Stimulated activated CD8-positive, alpha-beta memory T cell treated with anti-CD3 and anti-CD28 coated beads, Interleukin-7, amount 100 ng/mL, for 24 hours (primary cell): ENCODE data around the gene MCTP1.

ENCODE experiments used
- DNase-seq: peaks from one replicate; pipeline ENCODE4 v3.0.0-alpha.2; 2020; ENCODE audit warnings: low read depth

Gene MCTP1

DNA sequence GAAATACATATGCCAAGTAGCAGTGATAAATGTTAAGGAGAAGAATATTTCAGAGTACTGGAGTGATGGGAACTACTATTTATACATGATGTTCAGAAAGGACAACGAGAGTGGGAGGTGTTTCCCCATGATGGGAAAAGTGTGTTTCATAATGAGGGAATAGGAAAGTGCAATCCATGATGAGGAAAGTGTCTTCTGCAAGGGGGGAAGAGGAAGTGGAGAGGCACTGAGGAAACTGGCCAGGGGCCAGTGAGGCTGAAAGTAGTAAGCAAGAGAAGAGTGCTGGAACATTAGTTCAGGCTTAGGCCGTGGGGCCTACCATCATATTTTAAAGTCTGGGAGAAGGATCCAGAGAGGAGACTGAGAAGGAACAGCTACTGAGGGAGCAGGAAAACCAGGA lies 339.2 kb downstream of the MCTP1 start:
- DNase-seq: no peak

DNA sequence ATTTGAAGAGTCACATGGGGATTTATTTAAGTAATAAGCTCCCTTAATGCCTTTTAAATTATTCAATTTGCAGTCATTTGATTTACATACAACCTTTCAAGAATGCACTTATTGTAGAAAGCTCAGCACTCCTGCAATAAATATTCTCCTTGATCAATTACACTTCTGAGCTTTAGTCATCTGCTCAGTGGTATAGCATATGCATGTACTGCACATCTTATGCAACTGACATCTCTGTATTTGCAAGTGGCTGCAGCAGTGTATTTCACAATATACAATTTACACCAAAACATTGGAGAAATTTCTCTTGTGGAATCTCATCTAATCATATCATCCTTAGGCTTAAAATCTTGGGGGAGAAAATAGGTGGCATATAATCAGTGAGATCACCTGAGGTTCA lies 340.7 kb downstream of the MCTP1 start:
- no peak for DNase-seq

DNA sequence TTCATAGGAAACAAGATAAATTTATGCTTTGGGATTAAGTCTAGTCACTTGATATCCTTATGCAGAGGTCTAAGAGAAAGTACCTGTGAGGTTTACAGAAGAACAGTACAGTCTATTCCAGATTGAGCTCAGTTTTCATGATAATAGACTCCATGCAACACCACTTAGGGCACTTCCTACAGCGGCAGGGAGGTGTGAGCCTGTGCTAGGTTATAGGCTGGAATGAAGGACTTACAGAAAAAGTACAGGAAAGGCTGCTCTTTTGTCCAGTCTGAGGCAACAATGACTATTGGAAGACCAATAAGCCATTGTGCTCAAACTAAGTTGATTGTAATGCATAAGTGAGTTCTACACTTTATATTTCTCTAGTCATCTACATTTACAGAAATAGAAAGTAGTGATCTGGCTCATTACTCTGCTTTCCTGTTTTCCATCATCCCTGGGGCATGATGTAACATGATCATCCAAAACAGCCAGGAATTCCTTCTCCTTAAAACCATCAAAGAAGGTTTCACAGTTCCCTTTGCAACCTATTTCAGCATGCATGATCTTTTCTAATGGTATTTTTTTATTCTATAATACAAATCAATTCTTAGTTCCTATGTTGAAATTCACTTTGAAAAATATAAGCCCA lies 343.7 kb downstream of the MCTP1 start:
- no peak for DNase-seq

DNA sequence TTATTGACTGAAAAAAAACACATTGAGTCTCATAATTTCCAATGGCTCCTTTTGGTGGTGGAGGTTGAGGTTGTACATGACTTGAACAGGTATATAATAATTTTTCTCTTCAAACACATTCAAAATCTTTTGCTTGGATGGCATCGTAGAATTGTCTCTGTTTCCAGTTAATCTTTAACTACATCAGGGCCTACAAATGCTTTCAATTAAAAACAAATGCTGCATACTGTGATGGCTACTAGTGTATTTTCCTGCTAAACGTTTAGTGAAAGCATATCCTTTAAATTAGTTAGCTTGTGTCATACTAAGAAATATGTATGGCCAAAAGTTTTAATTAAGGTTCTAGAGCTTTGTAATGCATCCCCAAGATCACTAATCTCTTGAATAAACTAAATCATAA lies 352.6 kb downstream of the MCTP1 start:
- no peak for DNase-seq

DNA sequence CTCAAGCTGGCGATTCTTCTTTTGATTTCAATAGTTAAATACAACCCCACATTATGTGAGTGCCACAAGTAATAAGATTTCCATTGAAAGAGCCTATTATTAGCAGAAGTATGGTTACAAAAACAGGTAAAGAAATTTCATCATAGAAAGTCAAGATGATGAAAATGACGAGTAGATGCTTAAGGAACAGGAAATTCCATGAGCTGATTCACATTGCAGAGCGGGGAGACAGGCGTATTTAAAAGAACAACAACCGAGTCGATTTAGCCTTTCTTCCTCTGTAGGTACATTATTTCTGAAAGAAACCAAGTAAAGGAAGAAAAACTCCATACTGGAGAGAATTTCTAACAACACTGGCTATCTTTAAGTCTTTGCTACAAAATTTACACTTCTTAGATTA lies 356.0 kb downstream of the MCTP1 start:
- no peak for DNase-seq

DNA sequence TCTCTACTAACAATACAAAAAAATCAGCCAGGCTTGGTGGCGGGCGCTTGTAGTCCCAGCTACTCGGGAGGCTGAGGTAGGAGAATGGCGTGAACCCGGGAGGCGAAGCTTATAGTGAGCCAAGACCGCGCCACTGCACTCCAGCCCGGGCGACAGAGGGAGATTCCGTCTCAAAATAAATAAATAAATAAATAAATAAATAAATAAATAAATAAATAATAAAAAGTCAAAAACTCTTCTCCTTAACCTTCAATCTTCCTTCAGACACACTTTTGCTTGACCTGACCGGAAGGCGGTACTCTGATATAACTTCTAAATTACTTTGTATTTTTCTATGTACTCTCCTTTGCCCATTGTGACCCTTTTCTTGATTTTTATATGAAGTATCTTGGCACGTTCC lies 364.3 kb downstream of the MCTP1 start:
- DNase-seq: no peak

DNA sequence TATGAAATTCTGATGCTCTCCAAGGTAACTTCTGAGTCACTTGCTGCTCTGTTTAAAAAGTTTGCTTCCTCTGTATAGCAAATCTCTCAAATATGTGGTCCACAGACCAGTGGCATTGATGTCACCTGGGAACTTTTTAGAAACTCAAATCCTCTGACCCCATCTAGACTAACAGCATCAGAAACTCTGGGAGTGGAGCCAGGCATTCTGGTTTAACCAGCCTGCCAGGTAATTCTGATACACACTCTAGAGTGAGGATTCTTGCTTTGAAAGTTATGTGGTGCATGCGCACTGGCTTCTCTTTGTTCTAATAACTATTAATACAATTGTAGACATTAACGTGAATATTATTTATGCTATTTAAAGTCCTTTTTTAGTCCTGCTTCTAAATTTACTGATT lies 368.3 kb downstream of the MCTP1 start:
- no peak for DNase-seq

DNA sequence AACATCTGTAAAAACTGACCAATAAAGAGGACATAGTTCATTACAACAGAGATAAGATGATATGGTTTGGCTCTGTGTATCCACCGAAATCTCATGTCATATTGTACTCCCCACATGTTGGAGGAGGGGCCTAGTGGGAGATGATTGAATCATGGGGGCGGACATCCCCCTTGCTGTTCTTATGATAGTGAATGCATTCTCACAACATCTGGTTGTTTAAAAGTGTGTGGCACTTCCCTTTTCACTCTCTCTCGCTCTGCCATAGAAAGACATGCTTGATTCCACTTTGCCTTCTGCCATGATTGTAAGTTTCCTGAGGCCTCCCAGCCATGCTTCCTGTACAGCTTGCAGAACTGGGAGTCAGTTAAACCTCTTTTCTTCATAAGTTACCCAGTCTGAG lies 373.6 kb downstream of the MCTP1 start:
- no peak for DNase-seq

DNA sequence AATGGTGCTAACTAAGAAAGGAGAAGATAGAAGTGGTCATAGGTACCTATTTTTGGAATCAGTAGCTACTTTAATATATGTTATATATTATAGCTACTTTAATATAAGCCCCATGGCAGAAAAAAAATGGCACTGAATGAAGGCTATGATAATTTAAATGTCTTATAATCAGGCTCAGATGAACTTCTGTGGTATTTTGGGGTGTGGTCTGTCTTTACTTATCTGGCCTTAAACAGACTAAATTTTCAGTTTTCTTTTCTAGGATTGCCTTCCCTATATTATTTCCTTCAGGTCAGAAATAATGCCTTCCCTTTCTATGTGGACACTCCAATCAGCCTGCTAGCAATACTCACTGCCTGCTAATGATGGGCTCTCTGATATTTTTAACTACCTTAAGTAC lies 374.2 kb downstream of the MCTP1 start:
- no peak for DNase-seq

DNA sequence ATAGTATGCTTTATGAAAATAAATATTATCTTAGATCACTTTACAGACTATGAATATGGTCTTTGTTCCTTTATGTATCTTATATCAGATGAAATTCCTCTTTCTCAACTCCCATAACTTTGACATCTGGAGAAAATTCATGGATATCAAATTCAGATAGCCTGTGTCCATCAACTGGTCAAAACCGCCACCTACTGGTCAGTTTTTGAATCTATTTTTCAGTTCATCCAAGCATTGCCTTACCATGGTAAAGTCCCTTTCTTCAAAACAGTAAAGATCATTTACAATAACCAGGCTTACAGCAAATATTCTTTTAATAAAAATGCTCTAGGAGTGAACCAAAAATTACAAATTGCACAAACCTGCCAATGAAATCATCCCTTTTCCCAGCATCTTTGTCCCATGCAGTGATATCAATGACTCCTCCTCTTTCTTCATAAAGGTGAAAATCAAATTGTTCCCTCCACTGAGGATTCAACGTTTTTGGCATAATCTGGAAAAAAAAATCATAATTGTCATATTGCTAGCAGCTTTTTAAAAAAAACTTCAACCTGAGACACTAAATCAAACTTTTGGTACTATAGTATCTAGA lies 375.9 kb downstream of the MCTP1 start:
- no peak for DNase-seq

DNA sequence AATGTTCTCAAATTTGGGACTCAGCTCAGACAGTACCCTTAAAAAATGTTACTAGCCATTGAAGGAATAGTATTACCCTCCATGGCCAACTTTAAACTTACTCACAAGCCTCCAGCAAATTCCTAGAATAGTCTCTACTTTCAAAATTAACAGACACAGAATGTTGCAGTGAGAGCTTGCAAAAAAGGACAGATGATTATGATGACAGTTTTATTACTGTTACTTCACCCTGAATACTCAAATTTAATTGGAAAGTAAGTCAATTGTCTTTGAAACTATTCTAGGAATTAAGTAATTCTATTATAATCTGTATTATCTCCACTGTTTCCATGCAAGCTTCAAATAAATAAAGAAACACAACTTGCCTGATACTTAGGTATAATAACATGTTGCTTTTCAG lies 378.1 kb downstream of the MCTP1 start:
- no peak for DNase-seq

DNA sequence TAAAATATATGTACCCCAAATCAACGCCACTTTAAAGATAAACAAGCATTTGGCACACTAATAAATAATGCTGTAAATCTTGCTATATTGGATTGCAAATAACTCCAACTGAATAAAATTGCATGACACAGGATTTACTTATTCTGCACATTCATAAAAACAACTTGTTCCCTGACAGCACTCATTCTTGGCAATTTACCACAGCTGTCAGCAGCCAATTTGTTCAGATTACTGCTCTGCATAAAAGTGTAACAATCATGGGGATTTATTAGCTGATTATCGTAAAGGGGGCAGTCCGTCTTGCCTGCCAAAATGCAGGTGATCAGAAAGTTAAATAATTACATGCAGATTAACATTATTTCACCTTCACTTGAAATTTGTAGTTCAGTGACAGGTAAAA lies 381.2 kb downstream of the MCTP1 start:
- no peak for DNase-seq

DNA sequence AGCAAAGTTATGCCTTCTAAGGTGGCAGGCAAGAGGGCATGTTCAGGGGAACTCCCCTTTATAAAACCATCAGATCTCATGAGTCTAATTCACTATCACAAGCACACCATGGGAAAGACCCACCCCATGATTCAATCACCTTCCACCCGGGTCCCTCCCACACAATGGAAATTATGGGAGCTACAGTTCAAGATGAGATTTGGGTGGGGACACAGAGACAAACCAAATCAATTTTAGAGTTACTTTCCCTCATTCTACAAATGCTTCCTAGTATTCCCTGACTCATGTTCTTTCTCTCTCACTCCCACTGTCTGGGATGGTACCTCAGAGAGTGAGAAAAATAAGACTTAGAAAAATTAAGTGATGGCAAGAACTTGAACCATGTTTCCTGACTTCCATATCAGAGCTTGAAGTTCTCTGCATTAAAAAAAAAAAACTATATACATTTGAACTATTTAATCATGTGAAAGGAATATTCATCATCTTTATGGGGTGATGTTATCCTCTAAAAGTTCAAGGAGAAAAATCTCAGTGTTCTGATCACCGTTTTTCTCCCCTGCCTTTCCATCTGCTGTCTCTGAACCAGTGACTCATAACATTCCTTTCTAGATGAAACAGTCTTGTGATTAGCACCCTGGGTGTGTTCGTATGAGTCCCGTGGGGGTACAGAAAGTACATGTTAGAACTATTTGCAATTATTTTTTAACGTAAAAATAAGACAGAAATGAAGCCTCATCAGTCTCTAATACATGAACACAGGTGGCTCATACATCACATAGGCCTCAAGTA lies 383.5 kb downstream of the MCTP1 start:
- DNase-seq: no peak

DNA sequence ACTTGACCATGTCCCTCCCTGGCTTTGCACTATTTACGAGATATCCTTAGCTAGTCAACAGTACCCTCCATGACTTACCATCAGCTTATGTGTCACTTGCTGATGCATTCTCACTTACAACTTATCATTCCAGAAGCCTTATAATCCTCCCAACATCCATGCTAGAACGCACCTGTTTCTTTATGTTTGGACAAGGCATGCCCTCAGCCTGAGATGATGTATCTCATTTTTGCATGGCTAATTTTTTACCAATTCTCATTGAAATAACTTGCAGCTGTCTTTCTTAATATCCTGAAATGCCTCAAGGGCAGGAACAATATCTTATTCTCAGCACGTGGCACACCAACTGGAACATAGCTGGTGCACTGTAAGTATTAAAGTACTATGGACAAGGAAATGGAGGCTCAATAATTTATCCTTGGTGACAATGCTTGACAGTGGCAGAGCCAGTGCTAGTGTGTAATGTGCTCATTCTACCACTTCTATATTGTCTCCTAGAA lies 384.8 kb downstream of the MCTP1 start:
- DNase-seq: no peak

DNA sequence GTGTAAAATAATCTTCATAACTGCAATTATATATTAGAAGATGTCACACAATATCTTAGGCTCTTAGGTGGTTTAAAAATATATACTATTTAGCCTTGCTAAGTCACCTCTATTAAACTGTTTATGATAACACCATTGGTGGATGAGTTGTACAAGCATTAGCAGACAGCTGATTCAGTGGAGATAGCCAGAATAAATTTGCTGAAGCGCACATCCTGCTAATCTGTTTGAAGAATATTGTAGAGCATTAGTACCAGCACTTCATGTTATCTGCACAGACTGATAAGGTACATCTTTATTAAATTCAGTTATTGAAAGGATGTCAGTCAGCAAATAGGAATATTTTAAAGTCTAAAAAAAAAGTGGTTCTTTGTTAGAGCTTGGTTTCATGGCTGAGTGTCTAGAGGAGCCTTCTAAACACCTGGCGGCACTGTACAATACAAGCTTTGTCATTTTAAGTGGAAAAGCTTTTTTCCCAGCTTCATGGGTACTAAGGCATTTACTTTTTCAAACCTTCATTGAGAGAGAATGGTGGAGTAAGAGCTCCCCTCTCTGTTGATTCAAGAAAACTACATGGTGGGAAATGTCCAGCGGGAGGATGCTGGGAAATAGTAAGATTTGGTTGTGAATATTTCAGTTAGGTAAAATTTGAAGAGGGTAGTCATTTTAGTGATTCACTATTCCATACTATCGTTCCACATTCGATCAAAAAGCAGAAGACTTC lies 391.3 kb downstream of the MCTP1 start:
- no peak for DNase-seq

DNA sequence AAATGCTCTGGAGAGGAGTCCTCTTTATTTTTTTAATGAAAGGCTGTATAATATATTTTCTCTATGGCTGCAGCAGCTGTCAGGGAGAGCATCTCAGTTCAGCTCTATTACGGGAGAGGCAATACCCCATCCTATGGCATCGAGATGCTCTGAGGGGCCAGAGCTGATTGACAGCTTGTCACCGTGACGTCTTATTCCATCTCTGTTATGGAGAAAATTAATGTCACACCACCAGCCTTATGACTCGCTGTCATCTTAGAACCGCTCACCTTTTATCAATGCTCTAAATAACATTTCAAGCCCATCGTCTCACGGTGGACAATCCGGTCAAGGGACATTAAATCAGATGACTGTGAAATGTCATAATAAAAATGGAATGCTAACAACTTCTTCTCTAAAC lies 392.9 kb downstream of the MCTP1 start:
- no peak for DNase-seq

DNA sequence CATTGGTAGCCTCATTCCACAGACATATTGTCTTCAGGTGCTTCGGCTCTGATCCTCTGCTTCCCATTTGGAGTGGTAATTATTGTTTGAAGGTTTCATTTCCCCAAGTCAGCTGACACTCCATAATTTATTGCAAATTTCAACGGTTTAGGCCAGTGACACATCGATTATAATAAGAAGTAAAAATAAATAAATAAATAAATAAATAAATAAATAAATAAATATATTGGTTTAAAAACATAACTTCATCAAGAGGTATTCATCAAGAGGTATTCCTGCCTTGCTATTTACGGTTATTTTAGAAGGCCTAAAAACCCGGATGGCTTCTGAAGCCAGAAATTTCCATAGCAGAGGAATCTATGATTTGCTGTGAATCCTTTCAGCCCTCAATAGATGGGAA lies 393.3 kb downstream of the MCTP1 start:
- no peak for DNase-seq

DNA sequence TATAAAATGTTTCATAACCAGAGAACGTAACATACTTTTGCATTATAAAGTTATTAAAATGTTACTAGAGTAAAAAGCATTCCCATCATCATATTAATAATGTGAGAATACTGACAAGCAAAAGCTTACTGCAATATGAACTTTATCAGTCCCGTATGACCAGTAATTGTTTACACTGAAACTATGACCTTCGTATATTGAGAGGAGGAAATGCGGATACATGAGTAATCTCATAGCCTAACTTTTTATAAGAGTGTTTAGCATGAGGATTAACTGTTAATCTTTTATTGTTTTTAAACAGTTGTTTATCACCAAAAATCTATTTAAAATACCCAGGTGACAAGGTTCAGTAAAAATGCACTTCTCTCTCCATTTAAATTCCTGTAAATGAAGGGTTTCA lies 394.0 kb downstream of the MCTP1 start:
- no peak for DNase-seq

DNA sequence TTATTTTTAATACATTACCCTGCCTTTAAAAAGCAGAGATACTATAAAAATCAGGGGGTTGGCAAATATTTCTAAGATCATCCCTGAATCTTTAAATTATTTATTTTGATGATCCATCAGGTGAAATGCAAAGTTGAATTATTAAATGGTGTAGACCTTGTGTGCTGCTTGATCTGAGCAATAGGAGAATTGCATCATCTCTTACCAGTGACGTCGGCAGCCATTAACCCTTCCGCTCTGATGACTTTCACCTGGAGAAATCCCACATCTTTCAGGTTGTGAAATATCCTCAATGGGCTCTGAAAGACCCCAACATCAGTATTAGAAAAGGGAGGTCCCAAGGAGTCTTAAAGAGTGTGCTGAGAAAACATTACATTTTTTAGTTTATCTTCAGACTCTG lies 396.2 kb downstream of the MCTP1 start:
- DNase-seq: no peak

DNA sequence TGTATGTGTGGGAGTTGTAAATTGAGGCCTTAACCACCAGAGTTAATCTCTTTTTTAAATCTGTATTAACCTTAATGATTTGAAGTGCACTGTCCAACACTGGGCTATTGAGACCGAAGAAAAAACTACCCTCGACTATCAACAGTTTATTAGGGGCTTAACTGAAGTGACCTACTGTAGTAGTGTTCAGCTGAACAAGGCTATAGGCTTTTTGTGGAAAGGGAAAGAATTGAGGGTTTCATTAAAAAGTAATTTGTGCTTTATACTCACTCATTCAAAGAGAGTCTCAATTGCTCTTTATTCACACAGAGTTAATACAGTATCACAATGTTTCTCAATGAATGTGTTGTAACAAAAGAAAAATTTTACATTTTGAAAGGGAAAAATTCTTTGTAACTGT lies 399.0 kb downstream of the MCTP1 start:
- DNase-seq: no peak

DNA sequence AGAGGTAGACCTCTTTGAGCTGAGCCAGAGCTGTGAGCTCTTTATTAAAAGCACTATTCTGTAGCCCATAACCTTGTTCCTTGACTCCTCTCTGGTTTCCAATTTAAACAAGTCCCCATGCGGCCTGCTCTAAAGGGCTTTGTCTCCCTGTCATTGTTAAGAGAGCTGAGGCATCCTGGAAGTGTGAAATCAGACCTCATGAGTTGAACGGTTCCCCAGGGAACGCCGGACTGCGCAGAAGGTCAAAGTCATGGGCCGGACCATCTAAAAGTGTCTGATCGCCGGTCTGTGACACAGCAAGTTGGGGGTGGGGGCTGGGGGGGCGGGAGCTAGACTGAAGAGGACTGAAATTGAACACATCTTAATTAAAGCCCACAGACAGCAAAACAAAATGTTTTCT lies 400.6 kb downstream of the MCTP1 start:
- no peak for DNase-seq

DNA sequence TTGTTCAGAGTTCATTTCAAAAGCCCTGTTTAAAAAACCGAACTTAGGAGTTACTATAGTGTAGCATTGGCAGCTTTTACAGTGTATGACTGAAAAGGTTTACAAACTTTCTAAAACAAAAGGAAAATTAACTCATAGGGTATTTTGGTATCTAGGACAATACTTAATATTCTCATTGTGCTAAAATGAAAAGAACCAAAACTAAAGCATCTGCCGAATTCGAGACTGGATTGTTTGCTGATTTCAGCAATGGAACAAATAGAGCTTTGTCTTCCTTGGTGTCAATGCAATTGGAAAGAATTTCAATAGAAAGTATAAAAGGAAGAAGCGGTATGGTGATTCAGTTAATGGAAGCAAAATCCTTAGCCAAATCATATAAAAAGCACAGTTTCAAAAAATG lies 412.4 kb downstream of the MCTP1 start:
- DNase-seq: no peak
